ENCODE measurements around the gene EPS15.

The EPS15 gene

GRCh38 chr1:51313268-51313852 lies 205.7 kb downstream of the EPS15 start:
- DNase-seq = no peak

- DNase-seq = no peak
Observed at GRCh38 chr1:51312718-51313117, 206.3 kb downstream of the EPS15 start.

- no peak for DNase-seq
Observed at GRCh38 chr1:51311826-51312225, 207.2 kb downstream of the EPS15 start.

- no peak for DNase-seq
Observed at GRCh38 chr1:51310871-51311613, 208.0 kb downstream of the EPS15 start.

- no peak for DNase-seq
Observed at GRCh38 chr1:51309291-51309690, 209.8 kb downstream of the EPS15 start.

GRCh38 chr1:51308636-51309035 lies 210.4 kb downstream of the EPS15 start:
- no peak for DNase-seq

GRCh38 chr1:51306950-51307349 lies 212.1 kb downstream of the EPS15 start:
- no peak for DNase-seq

- DNase-seq = no peak
Observed at GRCh38 chr1:51305371-51305823, 213.7 kb downstream of the EPS15 start.

GRCh38 chr1:51304360-51304759 lies 214.7 kb downstream of the EPS15 start:
- no peak for DNase-seq

Measured in activated gamma-delta T cell (primary cell).